Measurements from ENCODE around the gene LRRC49.
"Not testable (repeated sequence)": the region's sequence is repeated elsewhere in the genome, so short reads cannot be mapped to it uniquely, and the experiment has no call there.

Gene LRRC49

GRCh38 chr15:70923311-70924080, 30.9 kb downstream of the LRRC49 start:
- DNase-seq (ENCODE audit: low spot score) = no peak

GRCh38 chr15:70926914-70927313, 34.3 kb downstream of the LRRC49 start:
- DNase-seq (ENCODE audit: low spot score) = not testable (repeated sequence)

GRCh38 chr15:70931821-70932220, 39.2 kb downstream of the LRRC49 start:
- no peak for DNase-seq (ENCODE audit: low spot score)

GRCh38 chr15:70932397-70932796, 39.8 kb downstream of the LRRC49 start:
- DNase-seq (ENCODE audit: low spot score) = no peak

GRCh38 chr15:70933411-70933810, 40.8 kb downstream of the LRRC49 start:
- DNase-seq (ENCODE audit: low spot score) = no peak

- DNase-seq (ENCODE audit: low spot score) = no peak
These were observed 43.0 kb downstream of the LRRC49 start for GRCh38 chr15:70935631-70936030.

GRCh38 chr15:70936326-70936725, 43.7 kb downstream of the LRRC49 start:
- DNase-seq (ENCODE audit: low spot score) = no peak

GRCh38 chr15:70943285-70943684, 50.7 kb downstream of the LRRC49 start:
- not testable (repeated sequence) for DNase-seq (ENCODE audit: low spot score)

GRCh38 chr15:70947351-70948335, 55.0 kb downstream of the LRRC49 start:
- no peak for DNase-seq (ENCODE audit: low spot score)

GRCh38 chr15:70950953-70951352, 58.3 kb downstream of the LRRC49 start:
- DNase-seq (ENCODE audit: low spot score) = no peak

- DNase-seq (ENCODE audit: low spot score) = no peak
These were observed 61.5 kb downstream of the LRRC49 start for GRCh38 chr15:70954171-70954570.

GRCh38 chr15:70954733-70955132, 62.1 kb downstream of the LRRC49 start:
- DNase-seq (ENCODE audit: low spot score) = no peak

GRCh38 chr15:70955151-70955550, 62.5 kb downstream of the LRRC49 start:
- no peak for DNase-seq (ENCODE audit: low spot score)

- DNase-seq (ENCODE audit: low spot score) = no peak
These were observed 63.8 kb downstream of the LRRC49 start for GRCh38 chr15:70956201-70956995.

GRCh38 chr15:70962084-70962483, 69.5 kb downstream of the LRRC49 start:
- no peak for DNase-seq (ENCODE audit: low spot score)

- no peak for DNase-seq (ENCODE audit: low spot score)
These were observed 70.6 kb downstream of the LRRC49 start for GRCh38 chr15:70963199-70963598.

- DNase-seq (ENCODE audit: low spot score) = no peak
These were observed 71.4 kb downstream of the LRRC49 start for GRCh38 chr15:70964058-70964457.

GRCh38 chr15:70964686-70965085, 72.1 kb downstream of the LRRC49 start:
- no peak for DNase-seq (ENCODE audit: low spot score)

- no peak for DNase-seq (ENCODE audit: low spot score)
These were observed 75.0 kb downstream of the LRRC49 start for GRCh38 chr15:70967646-70968045.

- no peak for DNase-seq (ENCODE audit: low spot score)
These were observed 81.6 kb downstream of the LRRC49 start for GRCh38 chr15:70974004-70974832.

- no peak for DNase-seq (ENCODE audit: low spot score)
These were observed 84.2 kb downstream of the LRRC49 start for GRCh38 chr15:70976851-70977250.

All from HuH-7.5 (cell line).